ENCODE results near the gene BAHCC1.

DNA sequence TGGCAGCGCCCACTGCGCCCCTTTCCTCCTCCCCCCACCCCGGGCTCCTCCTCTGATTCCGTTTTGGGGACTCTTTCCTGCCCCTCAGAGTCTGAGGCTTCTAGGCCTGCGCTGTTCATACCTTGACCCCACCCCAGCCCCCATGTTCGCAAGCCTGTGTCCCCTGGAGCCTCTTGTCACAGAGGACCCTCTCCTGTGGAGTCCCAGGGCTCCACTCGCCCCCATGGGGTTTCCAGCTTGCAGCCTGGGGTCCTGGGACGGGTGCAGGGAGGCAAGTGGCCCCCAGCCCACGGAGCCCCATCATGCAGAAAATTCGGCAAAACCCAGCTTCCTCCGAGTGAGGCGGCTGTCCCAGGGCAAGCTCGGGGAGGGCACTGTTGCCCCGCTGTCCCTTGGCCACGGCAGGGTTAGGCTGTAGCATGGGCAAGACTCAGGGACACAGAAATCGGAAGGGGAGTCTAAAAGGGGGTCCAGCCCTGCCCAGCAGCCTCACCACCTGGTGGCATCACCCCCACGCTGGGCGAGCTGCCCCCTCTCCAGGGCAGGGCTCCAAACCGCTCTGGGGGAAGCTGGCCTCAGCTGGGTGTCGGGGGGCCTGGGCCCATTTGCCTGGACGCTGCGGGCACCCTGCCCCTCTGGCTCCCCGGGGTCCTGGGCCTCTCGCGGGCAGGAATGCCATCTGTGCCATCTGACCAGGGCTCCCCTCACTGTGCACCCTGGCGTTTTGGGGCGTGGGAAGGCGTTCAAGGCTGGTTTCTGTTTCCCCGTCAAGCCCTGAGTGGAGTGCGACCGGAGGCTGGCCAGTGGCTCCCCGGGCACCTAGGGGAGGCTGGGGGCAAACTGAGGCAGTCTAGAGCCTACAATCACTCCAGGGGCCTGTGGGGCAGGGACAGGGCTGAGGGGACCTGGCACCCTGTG is 11.5 kb upstream of the BAHCC1 start:
- TF ChIP-seq, protein P1, sequence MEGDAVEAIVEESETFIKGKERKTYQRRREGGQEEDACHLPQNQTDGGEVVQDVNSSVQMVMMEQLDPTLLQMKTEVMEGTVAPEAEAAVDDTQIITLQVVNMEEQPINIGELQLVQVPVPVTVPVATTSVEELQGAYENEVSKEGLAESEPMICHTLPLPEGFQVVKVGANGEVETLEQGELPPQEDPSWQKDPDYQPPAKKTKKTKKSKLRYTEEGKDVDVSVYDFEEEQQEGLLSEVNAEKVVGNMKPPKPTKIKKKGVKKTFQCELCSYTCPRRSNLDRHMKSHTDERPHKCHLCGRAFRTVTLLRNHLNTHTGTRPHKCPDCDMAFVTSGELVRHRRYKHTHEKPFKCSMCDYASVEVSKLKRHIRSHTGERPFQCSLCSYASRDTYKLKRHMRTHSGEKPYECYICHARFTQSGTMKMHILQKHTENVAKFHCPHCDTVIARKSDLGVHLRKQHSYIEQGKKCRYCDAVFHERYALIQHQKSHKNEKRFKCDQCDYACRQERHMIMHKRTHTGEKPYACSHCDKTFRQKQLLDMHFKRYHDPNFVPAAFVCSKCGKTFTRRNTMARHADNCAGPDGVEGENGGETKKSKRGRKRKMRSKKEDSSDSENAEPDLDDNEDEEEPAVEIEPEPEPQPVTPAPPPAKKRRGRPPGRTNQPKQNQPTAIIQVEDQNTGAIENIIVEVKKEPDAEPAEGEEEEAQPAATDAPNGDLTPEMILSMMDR (IDR thresholded peaks at IDR 0.05; ENCODE audit: low read length): no peak
- no peak for TF ChIP-seq EZH2 (IDR thresholded peaks at IDR 0.05; ENCODE audit: borderline replicate concordance, low read length)

Measured in OCI-LY1 (cell line).